Measurements from ENCODE around the gene WDR81.
"Not testable (repeated sequence)": the region's sequence is repeated elsewhere in the genome, so short reads cannot be mapped to it uniquely, and the experiment has no call there.

WDR81 gene

DNA sequence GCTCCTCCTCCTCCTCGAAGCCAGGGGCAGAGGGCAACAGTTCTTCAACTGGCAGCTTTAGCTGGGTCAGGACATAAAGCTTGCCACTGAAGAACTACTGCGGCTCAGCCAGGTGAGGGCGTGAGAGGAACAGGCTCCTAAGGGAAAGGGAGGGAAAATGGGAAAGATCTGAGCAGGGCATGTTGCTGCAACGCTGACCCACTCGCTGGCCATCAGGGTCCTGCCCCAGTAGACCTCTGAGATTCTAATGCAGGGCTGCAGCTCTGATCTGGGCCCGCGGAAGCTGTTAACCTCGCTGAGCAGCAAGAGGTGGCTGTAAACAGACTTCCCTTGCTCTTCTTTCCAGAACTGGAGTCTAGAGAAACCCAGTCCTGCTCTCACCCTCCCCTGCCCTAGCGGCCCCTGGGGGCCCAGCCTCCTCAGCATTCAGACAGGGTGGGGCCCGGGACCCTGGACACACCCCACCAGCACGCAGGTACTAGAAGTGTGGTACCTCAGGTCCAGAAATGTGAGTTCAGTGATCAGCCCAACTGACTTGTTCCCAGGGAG is 10.6 kb upstream of the WDR81 start:
- peak; percentile 34 for DNase-seq

DNA sequence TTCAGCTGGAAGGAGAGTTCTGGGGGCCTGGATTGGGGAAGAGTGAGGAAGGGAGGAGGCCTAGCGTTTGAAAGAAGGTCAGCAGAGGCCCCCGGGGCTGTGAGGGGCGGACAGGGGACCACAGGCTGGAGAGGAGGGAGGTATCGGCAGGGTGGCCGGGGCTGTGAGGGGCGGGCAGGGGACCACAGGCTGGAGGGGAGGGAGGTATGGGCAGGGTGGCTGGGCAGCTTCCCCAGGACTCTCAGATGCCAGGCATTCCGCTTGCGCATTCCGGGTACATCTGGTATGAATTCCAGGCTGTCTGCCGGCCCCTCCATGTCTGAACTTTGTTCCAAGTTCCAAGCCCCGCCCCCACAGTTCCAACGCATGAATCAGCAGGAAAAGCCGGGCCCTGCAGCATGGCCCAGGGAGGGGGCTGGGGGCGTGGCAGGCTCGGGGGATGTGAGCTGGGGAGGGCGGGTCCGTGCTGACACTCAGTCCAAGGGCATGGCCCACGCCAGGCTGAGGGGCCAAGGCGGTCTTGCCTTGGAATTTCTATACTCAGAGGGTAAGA is 10.0 kb upstream of the WDR81 start:
- peak; percentile 72 for DNase-seq

DNA sequence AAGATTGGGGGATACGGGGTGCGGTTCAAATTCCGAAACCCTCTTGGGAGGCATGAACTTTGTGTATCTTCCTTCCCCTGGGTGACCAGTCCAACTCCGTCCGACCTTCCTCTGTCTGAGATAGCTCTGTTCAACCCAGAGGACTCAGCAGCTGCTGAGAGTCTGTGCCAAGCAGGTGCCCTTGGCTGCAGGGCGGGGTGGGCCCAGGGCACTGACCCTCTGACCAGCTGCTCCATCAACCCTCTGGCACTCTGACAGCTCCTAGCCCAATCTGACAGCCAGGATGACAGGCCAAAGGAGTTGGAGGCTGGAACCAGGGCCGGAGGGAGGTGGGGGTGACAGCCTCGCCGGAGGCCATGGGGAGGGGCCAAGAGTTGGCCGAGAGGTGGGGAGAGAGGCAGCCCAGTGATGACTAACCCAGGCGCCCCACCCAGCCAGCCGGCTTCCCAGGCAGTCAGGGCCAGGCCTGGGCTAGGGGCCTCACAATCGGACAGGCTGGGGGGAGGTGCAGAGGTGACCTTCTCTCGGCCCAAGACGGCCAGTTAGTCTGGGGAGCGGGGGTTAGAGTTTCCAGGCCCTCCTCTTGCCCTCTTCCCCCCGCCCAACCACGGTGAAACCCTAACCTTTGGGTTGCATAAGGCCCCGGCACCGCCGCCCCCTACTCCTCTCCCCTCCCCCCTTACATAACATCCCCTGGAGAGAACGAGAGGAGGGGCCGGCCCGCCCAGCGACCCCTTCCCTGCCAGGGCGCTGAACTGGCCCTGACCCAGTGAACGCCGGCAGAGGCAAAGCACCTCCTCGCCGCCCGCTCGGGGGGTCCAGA is 9.3 kb upstream of the WDR81 start:
- DNase-seq: peak; percentile 83

DNA sequence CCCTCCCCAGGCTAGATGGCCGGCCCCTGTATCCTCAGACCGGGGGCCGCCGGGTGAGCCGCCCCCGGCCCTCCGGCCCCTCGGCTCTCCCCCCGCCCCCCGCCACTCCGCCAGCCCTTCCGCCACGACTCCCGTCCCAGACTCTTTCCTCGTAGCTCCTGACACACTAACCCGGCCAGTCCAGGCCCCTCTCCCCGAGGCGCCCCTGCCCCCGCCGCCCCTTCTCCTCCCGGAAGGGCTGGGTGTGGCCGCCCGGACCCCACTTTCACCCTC is 8.8 kb upstream of the WDR81 start:
- DNase-seq: no peak

DNA sequence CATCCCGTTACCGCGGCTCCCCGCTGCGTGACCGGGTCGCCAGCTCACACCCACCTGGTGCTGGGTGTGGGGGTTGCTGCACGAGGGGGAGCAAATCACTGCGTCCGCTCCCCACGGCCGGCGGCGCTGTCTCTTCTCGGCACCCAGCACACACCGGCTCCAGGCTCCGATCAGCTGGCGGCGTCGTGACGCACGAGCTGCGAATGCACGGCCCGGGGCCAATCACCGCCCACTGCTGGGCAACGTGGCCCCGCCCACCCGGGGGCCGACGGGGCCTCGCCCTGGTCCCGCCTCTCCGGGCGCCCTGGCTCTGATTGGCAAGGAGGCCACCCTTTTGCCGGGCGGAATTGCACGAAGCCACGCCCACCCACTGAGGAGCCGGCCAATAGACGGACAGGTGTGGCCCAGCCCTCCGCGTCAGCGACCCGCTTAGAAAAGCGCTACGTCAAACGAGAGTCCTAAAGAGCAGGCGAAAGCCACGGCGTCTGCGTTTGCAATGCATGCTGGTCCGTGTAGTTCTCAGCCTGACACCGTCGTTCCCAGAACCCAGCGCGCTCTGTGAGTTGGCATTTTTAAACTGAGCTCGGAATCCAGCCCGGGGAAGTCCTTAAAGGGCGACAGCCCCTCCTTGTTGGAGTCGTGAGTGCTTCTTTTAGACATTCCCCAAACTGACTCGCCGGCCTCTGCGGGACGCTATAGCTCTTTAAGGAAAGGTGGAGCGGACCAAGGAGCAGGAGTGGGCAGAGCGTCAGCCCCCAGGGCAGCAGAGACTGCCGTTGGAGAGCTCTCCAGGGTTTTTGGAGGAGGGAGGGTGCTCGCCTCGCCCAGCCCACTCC is 8.2 kb upstream of the WDR81 start:
- peak; percentile 100 for DNase-seq

DNA sequence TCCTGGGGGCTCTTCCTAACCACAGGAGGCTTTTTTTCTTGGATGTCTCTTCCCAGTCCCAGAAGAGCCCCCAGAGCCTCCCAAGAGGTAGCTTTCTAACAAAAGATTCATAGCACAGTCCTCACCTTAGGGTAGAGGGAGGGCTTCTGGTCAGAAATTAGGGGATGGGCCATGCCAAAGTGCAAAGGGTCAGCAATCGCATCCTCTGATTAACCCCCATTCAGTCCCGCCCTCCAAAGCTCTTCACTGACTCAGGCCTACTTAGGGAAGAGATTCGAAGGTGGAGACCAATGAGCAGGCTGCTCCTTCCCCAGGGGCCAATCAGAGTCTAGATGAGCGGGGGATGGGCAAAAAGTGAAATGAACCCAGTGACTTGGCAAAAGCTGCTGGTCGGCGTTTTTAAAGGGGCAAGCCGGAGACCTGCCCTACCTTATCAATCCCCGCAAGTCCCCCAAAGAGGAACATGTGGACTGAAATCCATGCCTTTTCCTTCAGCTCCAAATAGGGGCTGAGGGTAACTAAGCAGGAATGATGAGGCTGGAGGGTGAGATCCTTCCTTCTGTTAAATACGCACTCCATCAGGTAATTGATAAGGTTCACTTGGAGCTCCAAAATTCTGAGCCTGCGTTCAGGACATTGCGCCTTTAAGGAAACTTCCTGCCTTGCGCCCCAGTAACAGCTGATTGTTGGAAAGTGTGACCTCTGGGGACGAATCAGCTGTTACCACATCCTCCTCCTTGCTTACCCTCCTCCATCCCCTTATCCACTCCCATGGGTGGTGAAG is 7.4 kb upstream of the WDR81 start:
- peak; percentile 99 for DNase-seq

DNA sequence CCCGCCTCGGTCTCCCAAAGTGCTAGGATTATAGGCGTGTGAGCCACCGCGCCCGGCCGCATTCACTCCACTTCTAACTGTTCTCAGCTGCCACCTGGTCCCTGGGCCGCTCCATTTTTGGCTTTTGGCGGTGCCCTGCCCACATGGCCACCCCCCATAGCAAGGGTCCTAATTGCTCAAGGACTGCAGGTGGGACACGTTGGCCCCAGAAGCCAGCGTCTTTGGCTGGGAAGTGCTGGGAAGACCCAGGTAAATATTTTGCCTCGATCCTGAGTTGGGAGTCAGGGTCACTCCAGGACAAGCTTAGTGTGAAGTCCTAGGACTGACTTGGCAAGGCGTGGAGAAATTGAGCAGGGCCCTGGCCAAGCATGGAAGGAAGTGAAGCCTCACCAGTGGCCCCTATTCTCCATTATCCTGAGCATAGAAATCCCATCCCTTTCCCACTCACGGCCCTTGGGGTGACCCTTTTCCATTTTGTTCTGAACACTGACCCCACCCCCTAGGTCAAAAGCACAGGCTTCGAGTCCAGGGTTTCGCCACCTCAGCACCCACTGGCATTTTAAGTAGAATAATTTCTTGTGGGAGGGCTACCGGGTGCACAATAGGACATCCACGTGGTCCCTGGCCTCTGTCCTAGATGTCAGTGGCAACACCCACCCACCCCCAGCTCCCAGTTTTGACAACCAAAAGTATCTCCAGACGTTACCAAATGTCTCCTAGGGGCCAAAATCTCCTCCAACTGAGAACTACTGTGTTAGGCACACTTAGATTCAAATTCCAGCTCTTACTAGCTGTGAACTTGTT is 5.9 kb upstream of the WDR81 start:
- DNase-seq: no peak

DNA sequence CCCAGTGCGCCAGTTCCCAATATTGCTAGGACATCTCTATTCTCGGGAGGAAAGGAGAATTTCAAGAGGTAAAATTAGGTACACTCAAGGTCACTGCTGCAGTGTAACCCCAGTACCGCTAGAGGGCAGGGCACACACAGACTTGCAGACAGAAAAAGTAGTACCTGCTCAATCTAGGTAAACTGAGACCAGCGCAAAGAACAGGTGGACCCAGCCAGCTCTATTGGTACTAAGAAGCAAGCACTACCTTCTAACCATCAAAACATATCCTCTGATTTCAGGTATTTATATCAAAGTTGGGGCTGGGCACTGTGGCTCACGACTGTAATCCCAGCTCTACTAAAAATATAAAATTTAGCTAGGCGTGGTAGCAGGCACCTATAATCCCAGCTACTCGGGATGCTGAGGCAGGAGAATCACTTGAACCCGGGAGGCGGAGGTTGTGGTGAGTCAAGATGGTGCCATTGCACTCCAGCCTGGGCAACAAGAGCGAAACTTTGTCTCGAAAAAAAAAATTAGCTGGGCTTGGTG is 3.6 kb upstream of the WDR81 start:
- DNase-seq: peak; percentile 74

DNA sequence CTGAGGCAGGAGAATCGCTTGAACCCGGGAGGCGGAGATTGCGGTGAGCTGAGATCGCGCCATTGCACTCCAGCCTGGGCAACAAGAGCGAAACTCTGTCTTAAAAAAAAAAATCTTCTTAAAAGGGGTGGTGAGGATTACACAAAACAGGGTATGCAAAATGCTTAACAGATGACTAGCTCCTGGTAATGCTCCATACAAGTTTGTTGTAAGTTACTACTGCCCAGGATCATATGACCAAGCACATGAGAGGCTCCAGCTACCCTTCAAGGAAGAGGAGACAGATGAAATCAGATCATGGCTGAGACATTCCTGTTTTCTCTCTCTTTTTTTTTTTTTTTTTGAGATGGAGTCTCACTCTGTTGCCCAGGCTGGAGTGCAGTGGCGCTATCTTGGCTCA is 2.5 kb upstream of the WDR81 start:
- not testable (repeated sequence) for DNase-seq

DNA sequence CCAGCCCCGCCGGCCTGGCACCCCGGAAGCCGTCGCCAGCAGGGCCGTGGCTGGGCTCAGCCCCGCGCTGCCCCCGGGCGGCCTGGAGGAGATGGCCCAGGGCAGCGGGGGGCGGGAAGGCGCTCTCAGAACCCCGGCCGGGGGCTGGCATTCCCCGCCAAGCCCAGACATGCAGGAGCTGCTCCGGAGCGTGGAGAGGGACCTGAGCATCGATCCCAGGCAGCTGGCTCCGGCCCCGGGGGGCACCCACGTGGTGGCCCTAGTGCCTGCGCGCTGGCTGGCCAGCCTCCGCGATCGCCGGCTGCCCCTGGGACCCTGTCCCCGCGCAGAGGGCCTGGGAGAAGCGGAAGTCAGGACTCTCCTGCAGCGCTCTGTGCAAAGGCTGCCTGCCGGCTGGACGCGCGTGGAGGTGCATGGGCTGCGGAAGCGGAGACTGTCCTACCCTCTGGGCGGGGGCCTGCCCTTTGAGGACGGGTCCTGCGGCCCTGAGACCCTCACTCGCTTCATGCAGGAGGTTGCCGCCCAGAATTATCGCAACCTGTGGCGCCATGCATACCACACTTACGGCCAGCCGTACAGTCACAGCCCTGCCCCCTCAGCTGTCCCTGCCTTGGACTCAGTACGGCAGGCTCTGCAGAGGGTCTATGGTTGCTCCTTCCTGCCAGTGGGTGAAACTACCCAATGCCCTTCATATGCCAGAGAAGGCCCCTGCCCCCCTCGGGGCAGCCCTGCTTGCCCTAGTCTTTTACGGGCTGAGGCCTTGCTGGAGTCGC is 551 bp downstream of the WDR81 start:
- DNase-seq: peak; percentile 19

DNA sequence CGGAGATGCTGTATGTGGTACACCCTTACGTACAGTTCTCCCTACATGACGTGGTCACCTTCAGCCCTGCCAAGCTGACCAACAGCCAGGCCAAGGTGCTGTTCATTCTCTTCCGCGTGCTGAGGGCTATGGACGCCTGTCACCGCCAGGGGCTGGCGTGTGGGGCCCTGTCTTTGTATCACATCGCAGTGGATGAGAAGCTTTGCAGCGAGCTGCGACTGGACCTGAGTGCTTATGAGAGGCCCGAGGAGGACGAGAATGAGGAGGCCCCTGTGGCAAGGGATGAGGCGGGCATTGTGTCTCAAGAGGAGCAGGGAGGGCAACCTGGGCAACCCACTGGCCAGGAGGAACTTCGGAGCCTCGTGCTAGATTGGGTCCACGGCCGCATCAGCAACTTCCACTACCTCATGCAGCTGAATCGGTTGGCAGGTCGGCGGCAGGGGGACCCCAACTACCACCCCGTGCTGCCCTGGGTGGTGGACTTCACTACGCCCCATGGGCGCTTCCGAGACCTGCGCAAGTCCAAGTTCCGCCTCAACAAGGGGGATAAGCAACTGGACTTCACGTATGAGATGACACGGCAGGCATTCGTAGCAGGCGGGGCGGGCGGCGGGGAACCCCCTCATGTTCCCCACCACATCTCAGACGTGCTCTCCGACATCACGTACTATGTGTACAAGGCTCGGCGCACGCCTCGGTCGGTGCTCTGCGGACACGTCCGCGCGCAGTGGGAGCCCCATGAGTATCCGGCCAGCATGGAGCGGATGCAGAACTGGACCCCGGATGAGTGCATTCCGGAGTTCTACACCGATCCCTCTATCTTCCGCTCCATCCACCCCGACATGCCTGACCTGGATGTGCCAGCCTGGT is 1.4 kb downstream of the WDR81 start:
- no peak for DNase-seq

DNA sequence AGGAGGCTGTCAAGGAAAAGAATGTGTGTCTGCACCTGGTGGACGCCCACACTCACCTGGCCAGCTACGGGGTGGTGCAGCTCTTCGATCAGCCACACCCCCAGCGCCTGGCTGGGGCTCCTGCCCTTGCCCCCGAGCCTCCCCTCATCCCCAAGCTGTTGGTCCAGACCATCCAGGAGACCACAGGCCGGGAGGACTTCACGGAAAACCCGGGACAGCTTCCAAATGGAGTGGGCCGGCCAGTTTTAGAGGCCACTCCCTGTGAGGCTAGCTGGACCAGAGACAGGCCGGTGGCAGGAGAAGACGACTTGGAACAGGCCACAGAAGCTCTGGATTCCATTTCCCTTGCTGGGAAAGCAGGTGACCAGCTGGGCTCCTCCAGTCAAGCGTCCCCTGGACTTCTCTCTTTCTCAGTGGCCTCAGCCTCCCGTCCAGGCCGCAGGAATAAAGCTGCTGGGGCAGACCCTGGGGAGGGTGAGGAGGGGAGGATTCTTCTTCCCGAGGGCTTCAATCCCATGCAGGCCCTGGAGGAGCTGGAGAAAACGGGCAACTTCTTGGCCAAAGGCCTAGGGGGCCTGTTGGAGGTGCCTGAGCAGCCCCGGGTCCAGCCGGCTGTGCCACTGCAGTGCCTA is 2.2 kb downstream of the WDR81 start:
- DNase-seq: no peak

DNA sequence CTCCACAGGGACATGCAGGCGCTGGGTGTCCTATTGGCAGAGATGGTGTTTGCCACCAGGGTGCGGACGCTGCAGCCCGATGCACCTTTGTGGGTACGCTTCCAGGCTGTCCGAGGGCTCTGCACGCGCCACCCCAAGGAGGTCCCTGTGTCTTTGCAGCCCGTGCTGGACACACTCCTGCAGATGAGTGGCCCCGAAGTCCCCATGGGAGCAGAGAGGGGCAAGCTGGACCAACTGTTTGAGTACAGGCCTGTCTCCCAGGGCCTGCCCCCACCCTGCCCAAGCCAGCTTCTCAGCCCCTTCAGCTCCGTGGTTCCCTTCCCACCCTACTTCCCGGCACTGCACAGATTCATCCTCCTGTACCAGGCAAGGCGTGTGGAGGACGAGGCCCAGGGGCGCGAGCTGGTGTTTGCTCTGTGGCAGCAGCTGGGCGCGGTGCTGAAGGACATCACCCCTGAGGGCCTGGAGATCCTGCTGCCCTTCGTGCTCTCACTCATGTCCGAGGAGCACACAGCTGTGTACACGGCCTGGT is 2.8 kb downstream of the WDR81 start:
- no peak for DNase-seq

DNA sequence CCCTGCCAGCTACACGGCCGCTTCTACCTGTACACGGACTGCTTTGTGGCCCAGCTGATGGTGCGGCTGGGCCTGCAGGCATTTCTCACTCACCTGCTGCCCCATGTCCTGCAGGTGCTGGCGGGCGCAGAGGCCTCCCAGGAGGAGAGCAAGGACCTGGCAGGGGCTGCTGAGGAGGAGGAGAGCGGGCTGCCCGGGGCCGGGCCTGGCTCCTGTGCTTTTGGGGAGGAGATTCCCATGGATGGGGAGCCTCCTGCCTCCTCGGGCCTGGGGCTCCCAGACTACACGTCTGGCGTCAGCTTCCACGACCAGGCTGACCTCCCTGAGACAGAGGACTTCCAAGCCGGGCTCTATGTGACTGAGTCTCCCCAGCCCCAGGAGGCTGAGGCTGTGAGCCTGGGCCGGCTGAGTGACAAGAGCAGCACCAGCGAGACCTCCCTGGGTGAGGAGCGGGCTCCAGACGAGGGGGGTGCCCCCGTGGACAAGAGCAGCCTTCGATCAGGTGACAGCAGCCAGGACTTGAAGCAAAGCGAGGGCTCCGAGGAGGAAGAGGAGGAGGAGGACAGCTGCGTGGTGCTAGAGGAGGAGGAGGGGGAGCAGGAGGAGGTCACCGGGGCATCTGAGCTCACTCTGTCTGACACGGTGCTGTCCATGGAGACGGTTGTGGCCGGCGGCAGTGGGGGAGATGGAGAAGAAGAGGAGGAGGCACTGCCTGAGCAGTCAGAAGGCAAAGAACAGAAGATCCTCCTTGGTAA is 3.5 kb downstream of the WDR81 start:
- no peak for DNase-seq

DNA sequence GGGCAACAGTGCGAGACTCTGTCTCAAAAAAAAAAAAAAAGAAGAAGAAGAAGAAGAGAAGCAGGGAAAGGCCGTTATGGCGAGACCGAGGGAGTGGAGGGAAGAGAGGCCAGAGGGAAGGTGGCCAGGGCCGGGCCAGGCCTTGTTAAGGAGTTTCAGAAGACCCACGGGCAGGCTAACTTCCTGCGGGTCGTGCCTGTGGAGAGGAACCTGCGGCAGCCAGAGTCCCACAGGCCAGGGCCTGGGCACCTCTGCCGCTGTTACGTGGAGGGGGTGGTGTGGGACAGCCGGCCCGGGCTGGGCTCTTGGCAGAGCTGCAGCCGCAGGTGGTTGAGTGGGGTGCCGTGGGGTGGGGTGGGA is 5.4 kb downstream of the WDR81 start:
- no peak for DNase-seq

DNA sequence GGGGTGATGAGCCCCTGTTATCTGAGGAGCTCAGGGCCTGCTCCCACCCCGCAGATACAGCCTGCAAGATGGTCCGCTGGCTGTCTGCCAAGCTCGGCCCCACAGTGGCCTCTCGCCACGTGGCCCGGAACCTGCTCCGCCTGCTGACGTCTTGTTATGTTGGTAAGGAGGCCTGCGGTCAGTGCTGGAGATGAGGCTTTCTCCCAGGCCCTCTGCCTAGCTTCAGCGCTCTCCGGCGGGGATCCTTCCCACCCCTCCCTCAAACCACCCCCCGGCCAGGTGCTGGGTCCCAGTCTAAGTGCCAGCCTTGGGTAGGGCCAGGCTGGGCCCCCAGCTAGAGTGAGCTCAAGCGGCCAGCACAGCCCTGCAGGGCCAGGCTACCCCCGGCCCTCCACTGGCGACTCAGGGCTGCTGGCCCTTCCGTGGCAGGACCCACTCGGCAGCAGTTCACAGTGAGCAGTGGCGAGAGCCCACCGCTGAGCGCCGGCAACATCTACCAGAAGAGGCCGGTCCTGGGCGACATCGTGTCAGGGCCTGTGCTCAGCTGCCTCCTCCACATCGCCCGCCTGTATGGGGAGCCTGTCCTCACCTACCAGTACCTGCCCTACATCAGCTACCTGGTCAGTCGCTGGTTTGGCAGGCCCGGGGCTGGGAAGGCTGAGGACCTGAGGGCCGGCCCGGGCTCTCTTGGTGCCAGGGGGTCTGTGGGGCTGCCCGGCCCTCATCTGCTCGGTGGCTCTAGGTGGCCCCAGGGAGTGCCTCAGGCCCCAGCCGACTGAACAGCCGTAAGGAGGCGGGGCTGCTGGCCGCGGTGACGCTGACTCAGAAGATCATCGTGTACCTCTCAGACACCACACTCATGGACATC is 6.1 kb downstream of the WDR81 start:
- DNase-seq: peak; percentile 98

DNA sequence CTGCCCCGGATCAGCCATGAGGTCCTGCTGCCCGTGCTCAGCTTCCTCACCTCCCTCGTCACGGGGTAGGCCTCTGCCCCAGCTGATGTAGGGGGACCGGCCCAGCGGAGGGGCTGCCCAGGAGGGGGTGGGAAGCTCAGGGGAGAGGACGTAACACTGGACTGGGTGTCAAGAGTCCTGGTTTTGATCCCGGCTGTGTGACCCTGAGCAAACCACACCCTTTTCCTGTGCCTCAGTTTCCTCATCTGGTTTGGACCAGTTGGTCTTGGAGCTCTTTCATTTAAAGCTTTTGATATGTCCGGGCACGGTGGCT is 6.6 kb downstream of the WDR81 start:
- DNase-seq: no peak
